Loucy (cell line): Measurements from ENCODE around the gene PSMB5.

ENCODE experiments used
- EZH2phosphoT487 ChIP-seq: fragments of 200-600 bp; IDR thresholded peaks from 2 replicates; pipeline ENCODE4 v1.6.1; 2018; ENCODE audit warnings: antibody characterized with exemption, mild to moderate bottlenecking, moderate library complexity, borderline replicate concordance
- TF ChIP-seq, protein P1 (sequence below): fragments of 200-600 bp; sonication (generic); conservative IDR thresholded peaks from 2 replicates; pipeline ENCODE4 v1.5.1; 2014; ENCODE audit warnings: mild to moderate bottlenecking, antibody characterized with exemption, low read length

DNA sequence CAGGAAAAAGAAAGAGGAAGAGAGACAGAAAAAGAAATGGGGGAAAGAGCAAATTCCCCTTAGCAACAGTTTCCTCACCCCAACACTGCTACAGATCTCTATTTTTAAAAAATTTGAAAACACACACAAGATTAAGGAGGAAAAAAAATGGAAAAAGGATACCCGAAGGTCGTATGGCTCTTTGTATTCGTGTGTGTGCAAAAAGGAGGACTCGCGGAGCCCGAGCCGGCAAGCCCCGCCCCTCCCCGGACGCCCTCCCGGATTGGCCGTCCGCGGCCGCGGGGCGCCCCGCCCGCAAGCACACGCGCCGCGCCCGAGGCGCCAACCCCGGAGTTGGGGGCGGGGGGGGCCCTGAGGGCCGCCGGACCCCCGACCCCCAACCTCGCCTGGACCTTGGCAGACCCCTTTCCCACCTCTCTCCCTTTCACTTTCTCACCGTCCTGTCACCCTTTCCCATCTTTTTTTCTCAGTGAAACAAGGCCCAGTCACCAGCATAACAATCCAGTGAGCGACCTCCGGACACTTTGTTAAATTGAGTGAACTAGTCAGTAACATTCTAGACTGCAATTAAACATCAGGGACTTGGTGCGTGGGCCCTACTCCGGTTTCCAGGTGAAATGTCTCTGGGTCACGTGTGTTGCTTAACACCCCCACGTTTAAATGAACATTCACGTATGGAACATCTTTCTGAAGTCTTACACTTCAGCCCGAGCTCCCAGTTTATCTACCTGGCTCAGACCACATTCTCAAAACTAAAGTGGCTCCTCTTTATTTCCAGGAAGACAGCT is 24.6 kb downstream of the PSMB5 start, which contains the start of gene C14orf93:
- TF ChIP-seq, protein P1, sequence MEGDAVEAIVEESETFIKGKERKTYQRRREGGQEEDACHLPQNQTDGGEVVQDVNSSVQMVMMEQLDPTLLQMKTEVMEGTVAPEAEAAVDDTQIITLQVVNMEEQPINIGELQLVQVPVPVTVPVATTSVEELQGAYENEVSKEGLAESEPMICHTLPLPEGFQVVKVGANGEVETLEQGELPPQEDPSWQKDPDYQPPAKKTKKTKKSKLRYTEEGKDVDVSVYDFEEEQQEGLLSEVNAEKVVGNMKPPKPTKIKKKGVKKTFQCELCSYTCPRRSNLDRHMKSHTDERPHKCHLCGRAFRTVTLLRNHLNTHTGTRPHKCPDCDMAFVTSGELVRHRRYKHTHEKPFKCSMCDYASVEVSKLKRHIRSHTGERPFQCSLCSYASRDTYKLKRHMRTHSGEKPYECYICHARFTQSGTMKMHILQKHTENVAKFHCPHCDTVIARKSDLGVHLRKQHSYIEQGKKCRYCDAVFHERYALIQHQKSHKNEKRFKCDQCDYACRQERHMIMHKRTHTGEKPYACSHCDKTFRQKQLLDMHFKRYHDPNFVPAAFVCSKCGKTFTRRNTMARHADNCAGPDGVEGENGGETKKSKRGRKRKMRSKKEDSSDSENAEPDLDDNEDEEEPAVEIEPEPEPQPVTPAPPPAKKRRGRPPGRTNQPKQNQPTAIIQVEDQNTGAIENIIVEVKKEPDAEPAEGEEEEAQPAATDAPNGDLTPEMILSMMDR: no peak
- TF ChIP-seq EZH2phosphoT487: no peak
